Keratinocyte (primary cell): ENCODE data around the gene DGKH. TPM values are rescaled to one million over a fixed set of nuclear protein-coding genes. Genes with fewer than 3 reads are reported as not detected.
"Not testable (repeated sequence)": the region's sequence is repeated elsewhere in the genome, so short reads cannot be mapped to it uniquely, and the experiment has no call there.

ENCODE experiments used
- DNase-seq: peaks from one replicate; pipeline ENCODE4 v3.0.0-alpha.2; 2011; ENCODE audit warnings: low read depth, missing footprints, low spot score
- FAIRE-seq: peaks from 2 replicates; lab custom pipeline; 2011; peaks lifted over from hg19 to GRCh38; lab: Jason Lieb, UNC
- H2AFZ ChIP-seq: 2 replicates; pipeline ENCODE4 v1.6.0; 2012; ENCODE audit warnings: low read length, control low read depth, inconsistent platforms; ENCODE audit not compliant: control insufficient read depth
- H3K27ac ChIP-seq: 2 replicates; pipeline ENCODE4 v1.5.1; 2011; ENCODE audit warnings: low read length; ENCODE audit not compliant: control insufficient read depth, insufficient read depth
- H3K27me3 ChIP-seq: 3 replicates; pipeline ENCODE4 v1.6.0; 2011; ENCODE audit warnings: low read length; ENCODE audit not compliant: control insufficient read depth, insufficient read depth; ENCODE audit errors: extremely low read depth
- H3K36me3 ChIP-seq, 2 experiments: 2 replicates in 1 of 2; 3 replicates in 1 of 2; pipeline ENCODE4 v1.5.1; 2011; ENCODE audit warnings: low read length in 2 of 2, mild to moderate bottlenecking in 1 of 2; ENCODE audit not compliant: control insufficient read depth in 2 of 2, insufficient read depth in 2 of 2; ENCODE audit errors: extremely low read depth in 1 of 2
- H3K4me1 ChIP-seq: 3 replicates; pipeline ENCODE4 v1.5.1; 2011; ENCODE audit warnings: low read length; ENCODE audit not compliant: control insufficient read depth, insufficient read depth; ENCODE audit errors: extremely low read depth
- H3K4me2 ChIP-seq: 3 replicates; pipeline ENCODE4 v1.6.0; 2011; ENCODE audit warnings: low read depth, low read length; ENCODE audit not compliant: control insufficient read depth, insufficient read depth; ENCODE audit errors: extremely low read depth
- H3K4me3 ChIP-seq, 3 experiments: fragments of 200-600 bp in 1 of 3; sonication (generic) in 1 of 3; 2 replicates in 2 of 3; 3 replicates in 1 of 3; pipeline ENCODE4 v1.5.1; 2011 to 2016; ENCODE audit warnings: low read length in 3 of 3, mild to moderate bottlenecking in 3 of 3, control low read depth in 2 of 3, inconsistent platforms in 1 of 3, low read depth in 1 of 3, mixed read lengths in 1 of 3, mixed run types in 1 of 3, moderate library complexity in 1 of 3; ENCODE audit not compliant: control insufficient read depth in 2 of 3, insufficient read depth in 2 of 3; ENCODE audit errors: extremely low read depth in 1 of 3
- H3K79me2 ChIP-seq: 2 replicates; pipeline ENCODE4 v1.6.0; 2012; ENCODE audit warnings: low read length; ENCODE audit not compliant: control insufficient read depth, insufficient read depth
- H3K9ac ChIP-seq: 3 replicates; pipeline ENCODE4 v1.6.0; 2011; ENCODE audit warnings: low read length; ENCODE audit not compliant: control insufficient read depth, insufficient read depth; ENCODE audit errors: extremely low read depth
- H3K9me1 ChIP-seq: 3 replicates; pipeline ENCODE4 v1.6.0; 2011; ENCODE audit warnings: low read length; ENCODE audit not compliant: control insufficient read depth, insufficient read depth; ENCODE audit errors: extremely low read depth
- H3K9me3 ChIP-seq: 2 replicates; pipeline ENCODE4 v1.5.1; 2012; ENCODE audit warnings: low read depth, low read length; ENCODE audit not compliant: control insufficient read depth
- H4K20me1 ChIP-seq: 3 replicates; pipeline ENCODE4 v1.6.0; 2011; ENCODE audit warnings: low read length; ENCODE audit not compliant: control insufficient read depth, insufficient read depth; ENCODE audit errors: extremely low read depth
- EZH2 ChIP-seq: IDR thresholded peaks from one replicate; pipeline ENCODE4 v1.6.1; 2012; ENCODE audit warnings: inconsistent platforms, mild to moderate bottlenecking, low read length, moderate library complexity
- dilution Hi-C: fragments of 300-500 bp; cut with MboI; formaldehyde crosslinking; loops from one replicate; pipeline ENCODE4 v1.7.0; 2020; ENCODE audit warnings: low sequenced_read_pairs; ENCODE audit not compliant: extremely low pct_ligation_motif_present
- polyA plus RNA-seq, 5 experiments: library from polyadenylated mRNA; depleted of rRNA in 3 of 5; stranded (reverse) in 3 of 5; stranded (forward) in 1 of 5; unstranded in 1 of 5; fragments of >200 nt; gene quantifications; 1 replicate in 1 of 5; 2 replicates in 3 of 5; 3 replicates in 1 of 5; pipeline versions ENCODE4 v1.2.1 to v1.2.3, GENCODE V29; 2011 to 2012; ENCODE audit warnings: missing spikeins in 2 of 5, low read depth in 1 of 5, low replicate concordance in 1 of 5
- TF ChIP-seq, protein P1 (sequence below), 3 experiments: IDR thresholded peaks in 1 of 3; conservative IDR thresholded peaks in 1 of 3; optimal IDR thresholded peaks in 1 of 3; 2 replicates in 2 of 3; 3 replicates in 1 of 3; pipeline versions ENCODE3 to v1.5.1; 2011; ENCODE audit warnings: low read length in 3 of 3, mild to moderate bottlenecking in 3 of 3, moderate library complexity in 2 of 3, control low read depth in 1 of 3, inconsistent platforms in 1 of 3; ENCODE audit not compliant: insufficient read depth in 2 of 3; ENCODE audit errors: extremely low read depth in 1 of 3

DGKH gene
- polyA plus RNA-seq, 1 donor (not counting 4 experiments of a cell fraction or from before 2014, with no cell fraction given) = 12.8 TPM

DNA sequence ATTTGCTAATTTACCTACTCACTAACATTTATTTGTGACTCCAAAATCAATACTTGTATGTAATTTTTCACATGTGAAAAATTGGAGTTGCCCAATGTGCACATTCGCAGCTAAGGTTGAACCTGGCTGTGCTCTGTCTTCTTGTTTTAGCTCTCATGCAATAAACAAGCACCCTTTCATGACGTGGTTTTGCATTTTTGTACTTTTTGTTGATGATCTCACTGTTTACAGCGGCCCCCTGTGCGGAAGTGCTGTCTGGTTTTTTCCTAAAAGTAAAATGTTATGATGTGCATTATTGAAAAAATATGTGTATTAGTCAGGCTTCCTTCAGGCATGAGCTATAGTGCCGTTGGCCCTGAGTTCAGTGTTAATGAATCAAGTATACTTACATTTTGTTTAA lies 18.1 kb downstream of the DGKH start:
- Histone ChIP-seq H3K4me1 (peaks cover 11% of the 10 kb centered on the region), H3K27me3 (no peaks in the 10 kb centered on the region), H2AFZ (no peak overlapping the region), H4K20me1 (peaks cover 4% of the 10 kb centered on the region), H3K79me2 (peaks cover 40% of the 10 kb centered on the region), H3K27ac (no peak overlapping the region), H3K9ac (no peak overlapping the region), H3K36me3 (peaks cover 8 to 16% of the 10 kb centered on the region in 2 experiments), H3K9me1 (peaks cover 2% of the 10 kb centered on the region), H3K9me3 (no peaks in the 10 kb centered on the region), H3K4me2 (no peak overlapping the region), H3K4me3 (no peak overlapping the region)
- TF ChIP-seq EZH2 = no peak
- TF ChIP-seq, protein P1, sequence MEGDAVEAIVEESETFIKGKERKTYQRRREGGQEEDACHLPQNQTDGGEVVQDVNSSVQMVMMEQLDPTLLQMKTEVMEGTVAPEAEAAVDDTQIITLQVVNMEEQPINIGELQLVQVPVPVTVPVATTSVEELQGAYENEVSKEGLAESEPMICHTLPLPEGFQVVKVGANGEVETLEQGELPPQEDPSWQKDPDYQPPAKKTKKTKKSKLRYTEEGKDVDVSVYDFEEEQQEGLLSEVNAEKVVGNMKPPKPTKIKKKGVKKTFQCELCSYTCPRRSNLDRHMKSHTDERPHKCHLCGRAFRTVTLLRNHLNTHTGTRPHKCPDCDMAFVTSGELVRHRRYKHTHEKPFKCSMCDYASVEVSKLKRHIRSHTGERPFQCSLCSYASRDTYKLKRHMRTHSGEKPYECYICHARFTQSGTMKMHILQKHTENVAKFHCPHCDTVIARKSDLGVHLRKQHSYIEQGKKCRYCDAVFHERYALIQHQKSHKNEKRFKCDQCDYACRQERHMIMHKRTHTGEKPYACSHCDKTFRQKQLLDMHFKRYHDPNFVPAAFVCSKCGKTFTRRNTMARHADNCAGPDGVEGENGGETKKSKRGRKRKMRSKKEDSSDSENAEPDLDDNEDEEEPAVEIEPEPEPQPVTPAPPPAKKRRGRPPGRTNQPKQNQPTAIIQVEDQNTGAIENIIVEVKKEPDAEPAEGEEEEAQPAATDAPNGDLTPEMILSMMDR (optimal IDR thresholded peaks at IDR 0.05 in 1 of 3, IDR thresholded peaks at IDR 0.05 in 1 of 3, conservative IDR thresholded peaks at IDR 0.05 in 1 of 3; ENCODE audit: extremely low read depth in 1 of 3, insufficient read depth in 2 of 3, low read length in 3 of 3) = no peak
- dilution Hi-C loops = no loop called here
- no peak for DNase-seq
- FAIRE-seq = no peak

DNA sequence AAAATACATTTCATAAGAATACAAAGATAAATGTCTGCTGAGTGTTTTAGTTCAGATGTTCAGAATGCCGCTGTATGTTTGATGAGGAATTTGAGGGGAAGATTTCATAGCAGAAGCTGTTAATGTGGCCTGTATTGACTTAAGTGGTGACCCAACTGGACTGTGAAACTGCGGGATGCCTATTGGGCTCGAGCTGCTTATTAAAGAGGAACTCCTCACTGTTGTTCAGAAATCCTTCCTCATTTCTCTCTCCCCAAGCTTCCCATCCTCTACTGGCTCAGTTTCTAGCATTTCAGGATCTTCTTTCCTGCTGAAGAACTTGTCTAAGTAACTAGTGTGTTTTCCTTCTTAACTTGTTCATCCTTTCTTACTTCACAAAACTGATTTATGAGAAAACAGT lies 20.4 kb downstream of the DGKH start:
- Histone ChIP-seq H3K4me2 (no peak overlapping the region), H3K4me3 (no peak overlapping the region), H3K79me2 (peaks cover 30% of the 10 kb centered on the region), H2AFZ (no peak overlapping the region), H3K9me1 (no peaks in the 10 kb centered on the region), H3K9me3 (no peaks in the 10 kb centered on the region), H3K4me1 (no peaks in the 10 kb centered on the region), H3K36me3 (peaks cover 9 to 16% of the 10 kb centered on the region in 2 experiments), H3K9ac (no peak overlapping the region), H3K27me3 (no peaks in the 10 kb centered on the region), H3K27ac (no peak overlapping the region), H4K20me1 (peaks cover 4% of the 10 kb centered on the region)
- TF ChIP-seq, protein P1 (optimal IDR thresholded peaks at IDR 0.05 in 1 of 3, IDR thresholded peaks at IDR 0.05 in 1 of 3, conservative IDR thresholded peaks at IDR 0.05 in 1 of 3; ENCODE audit: extremely low read depth in 1 of 3, insufficient read depth in 2 of 3, low read length in 3 of 3) = no peak
- TF ChIP-seq EZH2 = no peak
- FAIRE-seq = no peak
- no peak for DNase-seq
- dilution Hi-C loops = no loop called here

DNA sequence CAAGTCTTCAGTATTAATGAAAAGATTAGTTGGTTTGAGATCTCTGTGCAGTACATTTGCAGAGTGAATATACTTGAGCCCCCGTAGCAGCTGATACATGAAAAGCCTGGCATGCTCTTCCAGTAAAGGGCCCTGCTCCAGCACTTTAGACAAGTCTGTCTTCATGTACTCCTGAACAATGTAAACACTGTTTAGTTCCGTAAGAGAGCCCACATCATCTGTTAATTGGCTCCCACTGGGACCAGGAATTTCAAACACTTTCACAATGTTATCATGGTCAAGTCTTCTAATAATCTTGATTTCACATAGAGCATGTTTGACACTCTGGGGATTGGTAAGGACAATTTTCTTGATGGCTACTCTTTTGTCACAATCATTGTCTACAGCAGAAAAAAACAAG lies 22.2 kb downstream of the DGKH start:
- H3K79me2 ChIP-seq = peaks cover 26% of the 10 kb centered on the region
- H3K9me1 ChIP-seq, FAIRE-seq, H3K27ac ChIP-seq, H3K4me2 ChIP-seq, dilution Hi-C loops, H4K20me1 ChIP-seq, H3K36me3 ChIP-seq, H3K9ac ChIP-seq, H3K27me3 ChIP-seq, H2AFZ ChIP-seq, H3K4me1 ChIP-seq, H3K9me3 ChIP-seq, H3K4me3 ChIP-seq, DNase-seq: not testable (repeated sequence)

DNA sequence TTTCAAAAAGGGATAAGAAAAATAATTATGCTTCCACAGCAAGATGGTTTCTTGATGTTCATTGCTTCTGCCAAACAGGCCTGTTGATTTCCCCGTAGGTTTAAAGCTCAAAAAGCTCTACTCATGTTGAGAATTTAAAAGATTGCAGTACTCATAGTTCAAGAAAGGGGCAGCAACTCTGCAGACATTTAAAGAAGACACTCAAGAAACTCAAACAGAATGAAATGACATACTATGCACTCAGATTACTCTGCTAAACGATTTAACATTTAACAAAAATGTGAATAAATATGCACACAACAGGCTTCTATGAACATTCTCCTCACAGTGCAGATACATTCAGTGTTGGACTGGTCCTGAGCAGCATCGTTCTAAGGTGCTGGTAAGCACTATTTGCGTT lies 22.7 kb downstream of the DGKH start:
- H3K4me2 ChIP-seq, H3K4me3 ChIP-seq, H3K27me3 ChIP-seq, H3K36me3 ChIP-seq, FAIRE-seq, H3K9me3 ChIP-seq, H4K20me1 ChIP-seq, H3K27ac ChIP-seq, H2AFZ ChIP-seq, H3K4me1 ChIP-seq, DNase-seq, dilution Hi-C loops, H3K9ac ChIP-seq, H3K9me1 ChIP-seq: not testable (repeated sequence)
- peaks cover 26% of the 10 kb centered on the region for H3K79me2 ChIP-seq
